GM12873 (cell line): ENCODE measurements around the gene CCDC85C.
A peak's percentile ranks its signal among the peaks of the same experiment; 100 is the strongest.

Source experiments
- TF ChIP-seq, protein P1 (sequence below): IDR thresholded peaks from 2 replicates; pipeline ENCODE4 v1.5.1; 2012; ENCODE audit warnings: low read depth, mild to moderate bottlenecking, moderate library complexity, low read length, control low read depth; ENCODE audit not compliant: insufficient read depth; ENCODE audit errors: missing control alignments

The CCDC85C gene

DNA sequence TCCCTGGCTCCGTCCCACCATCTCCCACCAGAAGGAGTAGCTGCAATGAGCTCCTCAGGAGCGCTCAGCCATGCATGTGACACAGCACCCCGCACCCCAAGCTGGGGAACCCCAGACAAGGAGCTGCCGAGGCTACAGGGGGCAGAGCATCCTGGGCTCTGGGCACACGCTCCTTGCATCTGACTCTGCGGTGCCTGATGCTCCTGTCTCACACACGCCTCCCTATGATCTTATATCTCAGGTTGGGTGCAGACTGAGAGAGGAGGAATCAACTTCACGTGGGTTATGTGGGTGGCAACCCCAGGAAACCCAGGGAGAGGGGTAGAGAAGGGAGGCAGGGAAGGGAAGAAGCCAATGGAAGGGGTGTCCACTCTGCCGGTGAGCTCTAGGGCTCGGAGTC lies 62.8 kb downstream of the CCDC85C start:
- TF ChIP-seq, protein P1, sequence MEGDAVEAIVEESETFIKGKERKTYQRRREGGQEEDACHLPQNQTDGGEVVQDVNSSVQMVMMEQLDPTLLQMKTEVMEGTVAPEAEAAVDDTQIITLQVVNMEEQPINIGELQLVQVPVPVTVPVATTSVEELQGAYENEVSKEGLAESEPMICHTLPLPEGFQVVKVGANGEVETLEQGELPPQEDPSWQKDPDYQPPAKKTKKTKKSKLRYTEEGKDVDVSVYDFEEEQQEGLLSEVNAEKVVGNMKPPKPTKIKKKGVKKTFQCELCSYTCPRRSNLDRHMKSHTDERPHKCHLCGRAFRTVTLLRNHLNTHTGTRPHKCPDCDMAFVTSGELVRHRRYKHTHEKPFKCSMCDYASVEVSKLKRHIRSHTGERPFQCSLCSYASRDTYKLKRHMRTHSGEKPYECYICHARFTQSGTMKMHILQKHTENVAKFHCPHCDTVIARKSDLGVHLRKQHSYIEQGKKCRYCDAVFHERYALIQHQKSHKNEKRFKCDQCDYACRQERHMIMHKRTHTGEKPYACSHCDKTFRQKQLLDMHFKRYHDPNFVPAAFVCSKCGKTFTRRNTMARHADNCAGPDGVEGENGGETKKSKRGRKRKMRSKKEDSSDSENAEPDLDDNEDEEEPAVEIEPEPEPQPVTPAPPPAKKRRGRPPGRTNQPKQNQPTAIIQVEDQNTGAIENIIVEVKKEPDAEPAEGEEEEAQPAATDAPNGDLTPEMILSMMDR: no peak

DNA sequence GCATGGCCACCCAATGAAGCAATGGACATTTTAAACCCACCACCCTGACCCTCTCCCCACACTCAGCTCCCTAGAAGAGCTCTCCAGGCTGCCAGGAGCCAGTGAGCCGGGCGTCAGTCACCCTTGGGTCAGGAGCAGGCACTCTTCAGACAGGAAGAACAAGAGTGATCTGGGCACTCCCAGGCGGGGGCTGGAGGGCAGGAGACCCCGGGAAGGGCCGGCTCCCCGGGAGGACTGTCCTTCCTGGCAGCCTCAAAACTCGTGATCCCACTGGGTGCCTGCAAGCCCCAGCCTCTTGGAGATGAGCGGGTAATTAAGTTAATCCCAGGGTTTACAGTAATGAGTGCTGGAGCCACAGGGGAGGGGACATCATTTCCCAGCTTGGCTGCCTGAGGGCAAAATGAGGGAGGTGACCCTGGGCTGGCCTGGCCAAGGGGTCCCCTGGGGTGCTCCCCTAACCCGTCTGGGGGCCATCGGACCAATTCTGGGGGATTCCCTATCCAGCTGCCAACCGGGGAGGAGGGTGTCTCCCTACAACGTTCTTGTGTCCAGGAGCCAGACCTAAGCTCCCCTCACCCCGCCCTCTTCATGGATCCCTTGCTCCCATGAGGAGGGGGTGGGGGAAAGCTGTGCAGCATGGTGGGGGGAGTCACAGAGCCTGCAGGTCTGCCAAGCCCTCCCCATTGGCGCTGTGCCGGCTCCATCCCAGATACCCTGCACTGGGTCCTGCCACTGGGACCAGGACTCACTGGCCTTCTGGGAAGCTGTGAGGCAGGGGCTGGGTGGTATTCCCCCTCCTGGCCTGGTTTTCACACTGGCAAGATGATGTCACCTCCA lies 63.6 kb downstream of the CCDC85C start:
- TF ChIP-seq, protein P1: no peak

DNA sequence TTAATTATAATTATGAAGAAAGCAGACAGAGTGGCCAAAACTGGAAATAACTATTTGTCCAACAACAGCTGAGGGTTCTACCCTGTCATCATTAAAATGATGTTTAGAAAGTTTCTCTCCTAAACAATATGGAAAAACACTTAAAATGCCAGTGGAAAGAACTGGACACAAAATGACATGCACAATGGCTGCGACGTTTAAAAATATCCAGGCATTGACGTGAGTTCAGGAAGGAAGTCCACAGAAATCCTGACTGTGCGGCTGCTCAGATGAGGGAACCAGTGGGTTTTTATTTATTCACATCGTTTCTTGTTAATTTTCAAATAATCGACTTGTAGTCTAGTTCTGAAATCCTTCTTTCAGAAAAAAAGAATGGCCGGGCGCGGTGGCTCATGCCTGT lies 64.5 kb downstream of the CCDC85C start:
- TF ChIP-seq, protein P1: no peak

DNA sequence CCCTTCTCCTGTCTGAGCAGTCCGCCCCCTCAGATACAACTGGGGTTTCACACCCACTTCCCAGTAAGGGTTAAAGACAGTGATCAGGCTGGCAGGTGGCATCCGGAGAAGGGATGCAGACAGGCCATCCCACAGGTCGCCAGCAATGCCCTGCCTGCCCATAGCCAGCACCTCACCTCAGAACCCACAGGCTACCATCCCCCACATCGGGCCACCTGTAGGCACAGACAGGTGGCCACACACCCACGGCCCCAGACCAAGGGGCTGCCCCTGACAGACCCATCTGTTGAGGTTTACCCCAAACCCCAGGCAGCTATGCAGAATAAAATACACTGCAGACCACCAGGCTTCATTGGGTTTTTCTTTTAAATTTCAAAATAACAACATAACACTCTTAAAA lies 65.3 kb downstream of the CCDC85C start:
- TF ChIP-seq, protein P1: no peak

DNA sequence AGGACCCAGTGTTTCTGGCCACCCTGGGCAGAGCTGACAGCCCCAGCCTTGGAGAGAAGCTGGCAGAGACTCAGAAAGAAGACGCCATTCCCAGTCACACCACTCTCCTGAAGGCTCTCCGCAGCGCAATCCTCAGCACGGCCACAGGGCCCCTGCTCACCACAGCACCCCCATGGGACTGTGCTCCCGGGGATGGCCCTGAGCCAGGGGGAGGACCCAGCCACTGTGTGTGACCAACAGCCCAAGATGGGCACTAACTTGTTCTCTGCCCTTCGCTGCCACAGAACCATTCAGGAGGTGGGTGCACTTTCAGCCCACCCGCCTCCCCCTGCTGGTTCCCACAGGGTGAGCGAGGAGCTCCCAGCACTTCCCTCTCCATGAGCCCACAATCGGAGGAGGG lies 65.7 kb downstream of the CCDC85C start:
- TF ChIP-seq, protein P1: peak; percentile 4

DNA sequence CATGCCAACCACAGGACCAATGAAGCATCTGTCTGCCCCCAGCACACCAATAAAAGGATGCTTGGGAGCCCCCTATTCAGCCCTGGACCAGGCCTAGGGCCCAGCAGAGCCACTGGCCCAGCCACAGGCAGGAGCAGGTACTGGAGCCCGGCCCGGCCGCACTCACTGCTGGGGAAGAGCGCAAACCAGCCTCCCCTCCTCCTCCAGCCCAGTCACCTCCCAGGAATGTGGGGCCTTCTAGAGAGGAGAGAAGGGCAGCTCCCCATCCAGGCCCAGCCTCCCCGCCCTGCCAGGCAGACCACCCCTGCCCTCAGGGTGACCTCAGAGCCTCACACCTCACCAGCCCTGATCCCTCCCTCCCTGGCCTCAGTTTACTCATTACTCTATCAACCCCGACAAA lies 66.6 kb downstream of the CCDC85C start:
- TF ChIP-seq, protein P1: no peak

DNA sequence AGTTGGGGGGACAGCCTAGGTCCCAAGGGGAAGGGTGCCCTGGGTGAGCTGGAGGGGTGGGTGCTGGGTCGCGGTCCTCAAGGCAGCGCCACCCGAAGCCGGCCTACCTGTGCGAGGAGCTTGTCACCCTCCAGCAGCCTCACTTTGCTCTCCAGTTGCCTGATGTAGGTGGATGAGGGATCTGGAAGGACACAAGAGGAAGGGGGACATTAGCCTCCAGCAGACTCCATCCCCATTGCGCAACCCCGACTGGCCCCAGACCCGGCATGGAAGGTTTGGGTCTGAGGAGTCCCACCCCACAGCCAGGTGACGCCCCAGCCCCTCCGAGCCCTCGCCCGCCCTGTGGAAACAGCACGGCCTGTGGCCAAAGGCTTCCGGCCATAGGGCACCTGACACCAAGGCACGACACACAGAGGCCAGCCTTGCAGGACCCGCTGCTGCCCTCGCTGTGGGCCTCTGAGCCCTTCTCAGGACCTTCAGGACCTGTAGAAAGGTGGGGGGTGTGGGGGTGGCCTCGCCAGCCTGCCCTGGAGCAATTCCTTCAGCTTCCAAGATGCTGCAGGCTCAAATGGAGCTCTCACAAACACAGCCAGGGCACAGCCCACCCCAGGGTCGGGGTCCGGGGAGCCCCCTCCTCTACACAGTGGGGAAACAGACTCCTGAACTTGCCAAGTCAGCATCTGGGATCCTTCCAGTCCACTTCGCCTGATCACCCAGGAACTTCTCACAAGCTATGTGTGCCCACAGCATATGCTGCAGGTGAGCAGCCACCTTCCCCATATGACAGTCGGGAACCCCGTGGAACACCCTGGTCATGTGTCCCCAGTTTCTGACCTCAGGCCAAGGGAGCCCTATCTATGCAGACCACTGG lies 67.9 kb downstream of the CCDC85C start:
- TF ChIP-seq, protein P1: no peak
